NCI-H460 (cell line): ENCODE data around the gene TMPO. TPM values are rescaled to one million over a fixed set of nuclear protein-coding genes. Genes with fewer than 3 reads are reported as not detected.
A peak's percentile ranks its signal among the peaks of the same experiment; 100 is the strongest.
"Not testable (repeated sequence)": the region's sequence is repeated elsewhere in the genome, so short reads cannot be mapped to it uniquely, and the experiment has no call there.

ENCODE experiments used
- DNase-seq: peaks from one replicate; pipeline ENCODE4 v3.0.0-alpha.2; 2016; ENCODE audit warnings: low read depth; ENCODE audit errors: extremely low read depth
- total RNA-seq: library from RNA; depleted of rRNA; stranded (reverse); fragments of >200 nt; shearing (Covaris generic); gene quantifications from 2 replicates; pipeline ENCODE4 v1.2.3, GENCODE V29; 2014

TMPO gene
- total RNA-seq, 1 experiment from 2014 or later = 179 TPM

DNA sequence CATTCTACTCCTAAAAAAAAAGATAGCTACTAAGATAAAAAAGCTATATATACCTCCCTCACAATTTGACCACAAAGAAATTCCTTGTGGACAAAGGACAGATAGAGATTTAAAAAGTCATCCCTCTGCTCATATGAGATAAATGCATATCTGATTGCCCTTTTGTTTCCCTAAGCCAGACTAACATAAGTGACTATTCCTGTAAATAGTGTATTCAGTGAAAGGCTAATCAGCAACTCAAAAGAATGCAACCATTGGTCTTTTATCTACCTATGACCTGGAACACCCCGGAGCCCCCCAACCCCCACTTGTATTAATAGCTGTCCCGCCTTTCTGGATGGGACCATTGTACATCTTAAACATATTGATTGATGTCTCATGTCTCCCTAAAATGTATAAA, 6.3 kb upstream of the TMPO start:
- DNase-seq = no peak

DNA sequence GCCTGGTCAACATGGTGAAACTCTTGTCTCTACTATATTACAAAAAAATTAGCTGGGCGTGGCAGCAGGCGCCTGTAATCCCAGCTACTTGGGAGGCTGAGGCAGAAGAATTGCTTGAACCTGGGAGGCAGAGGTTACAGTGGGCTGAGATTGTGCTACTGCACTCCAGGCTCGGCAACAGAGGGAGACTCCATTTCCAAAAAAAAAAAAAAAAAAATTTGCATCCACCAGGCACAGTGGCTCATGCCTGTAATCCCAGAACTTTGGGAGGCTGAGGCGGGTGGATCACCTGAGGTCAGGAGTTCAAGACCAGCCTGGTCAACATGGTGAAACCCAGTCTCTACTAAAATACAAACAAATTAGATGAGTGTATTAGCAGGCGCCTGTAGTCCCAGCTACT, 3.6 kb upstream of the TMPO start:
- DNase-seq = not testable (repeated sequence)

DNA sequence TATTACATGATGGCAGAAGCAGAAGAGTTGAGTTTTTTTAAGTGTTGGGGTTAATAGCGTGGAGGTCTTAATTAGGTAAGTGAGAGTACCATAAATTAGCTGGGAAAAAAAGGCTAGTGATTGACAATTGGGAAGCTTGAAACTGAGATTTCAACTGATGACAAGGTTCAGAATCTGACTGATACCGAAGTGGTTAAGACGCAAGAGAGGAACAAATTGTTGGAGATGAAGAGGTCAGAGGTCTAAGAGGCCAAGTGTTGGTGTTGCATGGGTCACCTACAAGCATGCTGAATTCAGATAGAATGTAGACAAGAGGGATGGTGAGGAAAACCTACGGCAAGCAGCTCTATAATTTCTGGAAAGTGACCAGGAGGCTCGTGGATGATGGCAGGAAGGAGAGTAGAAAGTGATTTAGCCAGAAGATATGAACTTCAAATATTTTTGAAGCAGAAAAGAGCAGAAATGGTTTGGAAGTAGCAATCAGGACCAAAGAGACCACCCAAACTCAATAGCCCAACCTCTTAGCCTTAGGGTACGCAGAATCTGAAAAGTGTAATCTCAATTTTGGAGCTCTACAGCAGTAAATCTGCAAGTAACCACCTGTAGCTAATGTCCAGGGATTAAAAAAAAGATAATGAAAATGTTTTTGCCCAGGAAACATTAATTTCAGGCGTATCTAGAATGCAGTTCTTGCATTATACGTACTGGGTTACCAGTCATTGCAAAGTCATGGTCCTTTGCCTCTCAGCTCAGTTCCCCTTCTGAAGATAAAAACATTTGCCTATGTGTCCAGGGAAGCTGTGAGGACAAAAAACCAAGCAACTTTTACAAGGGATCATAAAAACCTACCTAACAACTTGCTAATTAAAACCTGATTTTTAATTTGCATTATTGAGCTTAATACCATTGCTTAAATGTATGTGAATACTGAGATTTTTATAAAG, 1.7 kb upstream of the TMPO start:
- DNase-seq = no peak

DNA sequence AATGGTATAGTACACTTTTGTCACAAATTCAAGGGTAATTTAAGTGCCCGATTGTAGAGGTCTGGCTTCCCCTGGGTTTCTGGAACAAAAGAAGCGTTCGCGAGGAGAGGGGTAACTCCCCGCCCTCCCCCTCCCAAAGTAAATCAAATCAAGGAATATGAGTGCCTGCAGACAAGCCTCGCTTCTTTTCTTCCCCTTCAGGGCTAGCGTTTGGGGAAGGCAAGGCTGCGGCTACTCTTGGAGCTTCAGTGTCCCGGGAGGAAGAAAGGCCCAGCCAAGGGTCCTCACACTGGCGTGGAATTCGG, 456 bp upstream of the TMPO start:
- no peak for DNase-seq

DNA sequence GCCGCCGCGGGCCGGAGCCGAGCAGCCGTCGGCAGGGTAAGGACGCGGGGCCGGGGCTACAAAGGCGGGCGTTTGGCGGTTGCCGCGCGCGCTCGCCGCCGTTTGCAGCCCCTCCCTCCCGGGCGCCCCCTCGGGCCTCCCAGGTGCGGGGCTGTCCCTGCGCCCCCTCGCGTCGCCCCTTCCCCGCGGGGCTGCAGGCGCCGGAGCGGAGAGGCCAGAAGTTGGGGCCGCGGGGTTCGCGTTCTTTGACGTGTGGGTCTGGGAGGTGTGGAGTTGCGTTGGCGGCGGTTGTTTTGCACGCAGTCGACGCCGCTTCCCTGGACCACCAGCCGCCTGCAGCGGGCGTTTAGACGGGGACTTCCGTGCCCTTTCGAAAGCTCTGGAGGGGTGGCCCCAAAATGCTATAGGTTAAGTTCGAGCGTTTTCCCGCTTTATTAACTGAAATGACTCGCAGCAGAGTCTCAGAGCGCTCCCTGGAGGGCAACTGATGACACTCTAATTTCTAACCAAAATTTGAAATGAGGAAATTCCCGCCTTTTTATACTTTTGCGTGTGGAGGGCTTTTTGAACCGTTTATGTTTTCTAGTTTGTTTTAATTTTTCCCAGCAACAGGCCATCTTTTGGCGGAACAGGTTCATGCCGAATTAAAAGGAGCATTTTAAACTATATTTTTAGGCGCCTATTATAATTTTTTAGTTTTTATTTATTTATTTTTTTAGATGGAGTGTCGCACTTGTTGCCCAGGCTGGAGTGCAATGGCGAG, 902 bp downstream of the TMPO start:
- DNase-seq = peak; percentile 88

DNA sequence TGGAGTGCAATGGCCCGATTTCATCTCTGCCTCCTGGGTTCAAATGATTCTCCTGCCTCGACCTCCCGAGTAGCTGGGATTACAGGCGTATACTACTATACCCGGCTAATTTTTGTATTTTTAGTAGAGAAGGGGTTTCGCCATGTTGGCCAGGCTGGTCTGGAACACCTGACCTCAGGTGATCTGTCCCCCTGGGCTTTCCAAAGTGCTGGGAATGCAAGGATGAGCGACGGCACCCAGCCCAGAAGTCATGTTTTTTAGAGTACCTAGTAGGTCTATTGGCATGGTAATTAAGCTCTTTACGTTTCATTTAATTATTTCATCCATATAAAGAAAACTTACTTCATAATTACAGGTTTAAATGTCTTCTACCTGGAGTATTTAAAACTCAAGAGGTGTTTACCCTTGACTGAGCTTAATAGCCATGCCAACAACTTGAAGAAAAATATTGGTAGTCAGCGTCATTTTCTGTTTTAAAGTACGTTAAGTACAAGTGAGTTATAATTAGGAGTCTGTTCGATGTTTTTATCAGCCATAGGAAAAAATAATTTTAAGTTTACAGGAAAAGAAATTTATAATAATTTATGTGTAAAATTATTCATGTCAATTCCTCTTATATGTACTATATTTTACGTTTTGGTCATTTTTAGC, 4.0 kb downstream of the TMPO start:
- no peak for DNase-seq

DNA sequence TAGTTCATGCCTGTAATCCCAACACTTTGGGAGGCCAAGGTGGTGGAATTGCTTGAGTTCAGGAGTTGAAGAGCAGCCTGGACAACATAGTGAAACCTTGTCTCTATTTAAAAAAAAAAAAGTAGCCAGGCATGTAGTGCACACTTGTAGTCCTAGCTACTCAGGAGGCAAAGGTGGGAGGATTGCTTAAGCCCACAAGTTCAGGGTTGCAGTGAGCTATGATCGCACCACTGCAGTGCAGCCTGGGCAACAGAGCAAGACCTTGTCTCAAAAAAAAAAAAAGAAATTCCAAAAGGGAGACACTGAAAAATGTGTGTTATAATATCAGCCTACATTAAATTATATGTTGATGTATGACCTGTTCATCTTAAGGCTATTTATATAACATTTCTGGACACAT, 14.7 kb downstream of the TMPO start:
- DNase-seq = no peak

DNA sequence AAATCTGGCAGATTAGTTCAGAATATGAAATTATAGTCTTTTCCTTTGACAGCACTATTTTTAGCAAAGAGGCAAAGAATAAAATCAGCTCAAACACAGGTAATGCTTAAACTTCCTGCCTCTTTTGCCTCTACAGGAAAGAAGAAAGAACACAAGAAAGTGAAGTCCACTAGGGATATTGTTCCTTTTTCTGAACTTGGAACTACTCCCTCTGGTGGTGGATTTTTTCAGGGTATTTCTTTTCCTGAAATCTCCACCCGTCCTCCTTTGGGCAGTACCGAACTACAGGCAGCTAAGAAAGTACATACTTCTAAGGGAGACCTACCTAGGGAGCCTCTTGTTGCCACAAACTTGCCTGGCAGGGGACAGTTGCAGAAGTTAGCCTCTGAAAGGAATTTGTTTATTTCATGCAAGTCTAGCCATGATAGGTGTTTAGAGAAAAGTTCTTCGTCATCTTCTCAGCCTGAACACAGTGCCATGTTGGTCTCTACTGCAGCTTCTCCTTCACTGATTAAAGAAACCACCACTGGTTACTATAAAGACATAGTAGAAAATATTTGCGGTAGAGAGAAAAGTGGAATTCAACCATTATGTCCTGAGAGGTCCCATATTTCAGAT, 17.4 kb downstream of the TMPO start:
- DNase-seq = peak; percentile 64

DNA sequence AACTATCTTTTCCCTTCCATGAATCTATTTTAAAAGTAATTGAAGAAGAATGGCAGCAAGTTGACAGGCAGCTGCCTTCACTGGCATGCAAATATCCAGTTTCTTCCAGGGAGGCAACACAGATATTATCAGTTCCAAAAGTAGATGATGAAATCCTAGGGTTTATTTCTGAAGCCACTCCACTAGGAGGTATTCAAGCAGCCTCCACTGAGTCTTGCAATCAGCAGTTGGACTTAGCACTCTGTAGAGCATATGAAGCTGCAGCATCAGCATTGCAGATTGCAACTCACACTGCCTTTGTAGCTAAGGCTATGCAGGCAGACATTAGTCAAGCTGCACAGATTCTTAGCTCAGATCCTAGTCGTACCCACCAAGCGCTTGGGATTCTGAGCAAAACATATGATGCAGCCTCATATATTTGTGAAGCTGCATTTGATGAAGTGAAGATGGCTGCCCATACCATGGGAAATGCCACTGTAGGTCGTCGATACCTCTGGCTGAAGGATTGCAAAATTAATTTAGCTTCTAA, 18.4 kb downstream of the TMPO start:
- no peak for DNase-seq

DNA sequence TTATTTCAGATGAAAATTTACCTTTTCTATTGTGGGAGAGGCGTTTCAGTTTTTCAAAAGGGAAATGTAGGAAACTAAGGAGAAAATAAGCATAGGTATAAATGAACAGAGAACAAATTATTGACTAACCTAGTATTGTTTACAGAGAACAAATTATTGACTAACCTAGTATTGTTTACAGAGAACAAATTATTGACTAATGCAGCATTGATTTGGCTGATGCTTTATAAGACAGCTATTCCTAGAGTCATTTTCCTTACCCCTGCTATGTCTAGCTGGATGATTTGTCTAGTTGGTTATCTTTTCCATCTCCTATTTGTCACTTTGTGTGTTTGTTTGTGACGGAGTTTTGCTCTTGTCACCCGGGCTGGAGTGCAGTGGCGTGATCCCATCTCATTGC, 22.6 kb downstream of the TMPO start:
- DNase-seq = no peak

DNA sequence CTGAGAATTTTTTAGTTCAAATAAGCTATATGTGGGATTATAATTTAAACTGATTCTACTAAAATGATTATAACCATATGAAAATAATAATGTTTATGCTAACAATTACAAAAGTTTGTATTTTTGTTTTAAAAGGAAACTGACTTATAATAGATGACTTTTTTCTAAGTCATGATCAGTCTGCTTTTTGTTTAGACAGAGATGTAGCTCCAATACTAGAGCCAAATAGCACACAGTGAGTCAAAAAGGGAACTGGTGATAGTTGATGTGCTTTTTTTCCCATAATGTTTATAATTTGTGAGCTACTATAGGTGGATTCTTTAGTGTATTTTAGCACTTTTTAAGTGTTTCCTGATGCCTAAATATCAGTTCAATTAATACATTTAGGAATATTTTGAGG, 28.3 kb downstream of the TMPO start:
- no peak for DNase-seq

DNA sequence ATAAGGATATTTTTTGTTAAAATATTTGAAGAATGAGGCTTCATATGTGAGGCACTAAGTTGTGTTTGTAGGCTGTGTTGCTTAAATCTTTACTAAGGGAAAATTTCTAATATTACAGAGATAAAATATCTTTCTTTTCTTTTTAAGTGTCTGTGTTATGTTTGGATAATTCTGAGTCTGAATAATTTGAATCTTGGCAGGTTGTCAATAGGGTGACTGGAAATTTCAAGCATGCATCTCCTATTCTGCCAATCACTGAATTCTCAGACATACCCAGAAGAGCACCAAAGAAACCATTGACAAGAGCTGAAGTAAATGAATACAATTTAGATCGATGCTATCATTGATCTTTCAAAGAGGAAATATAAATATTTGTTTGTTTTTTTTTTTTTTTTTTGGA, 29.4 kb downstream of the TMPO start:
- DNase-seq = no peak

DNA sequence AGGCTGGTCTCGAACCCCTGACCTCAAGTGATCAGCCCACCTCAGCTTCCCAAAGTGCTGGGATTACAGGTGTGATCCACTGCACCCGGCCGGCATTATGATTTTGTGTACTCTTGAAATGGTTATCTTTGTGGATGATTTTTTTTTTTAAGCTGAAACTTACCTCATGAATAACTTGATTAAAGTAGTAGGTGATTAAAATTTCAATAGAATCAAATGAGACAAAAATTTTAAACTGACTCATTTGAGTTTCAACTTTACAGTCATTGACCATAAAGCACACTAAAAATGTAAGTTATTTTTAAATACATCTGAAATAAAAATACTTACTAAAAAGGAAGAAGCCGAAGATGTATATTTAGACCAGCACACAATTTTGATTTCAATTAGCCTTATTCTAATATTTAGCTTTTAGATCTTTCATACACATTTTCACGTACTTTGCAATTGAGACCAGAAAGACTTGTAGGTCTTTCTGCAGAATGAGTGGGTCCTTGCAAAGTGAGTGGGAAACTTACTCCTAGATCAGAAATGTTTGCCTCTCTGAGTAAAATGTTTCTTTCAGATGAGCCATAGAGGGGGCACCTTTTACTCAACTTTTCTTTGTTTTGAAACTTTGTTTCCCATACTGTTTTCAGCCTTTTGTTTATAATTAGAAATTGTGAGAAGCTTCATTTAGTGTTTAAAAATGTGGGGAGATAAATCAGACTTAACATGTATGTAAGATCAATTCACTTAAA, 34.2 kb downstream of the TMPO start:
- DNase-seq = no peak

DNA sequence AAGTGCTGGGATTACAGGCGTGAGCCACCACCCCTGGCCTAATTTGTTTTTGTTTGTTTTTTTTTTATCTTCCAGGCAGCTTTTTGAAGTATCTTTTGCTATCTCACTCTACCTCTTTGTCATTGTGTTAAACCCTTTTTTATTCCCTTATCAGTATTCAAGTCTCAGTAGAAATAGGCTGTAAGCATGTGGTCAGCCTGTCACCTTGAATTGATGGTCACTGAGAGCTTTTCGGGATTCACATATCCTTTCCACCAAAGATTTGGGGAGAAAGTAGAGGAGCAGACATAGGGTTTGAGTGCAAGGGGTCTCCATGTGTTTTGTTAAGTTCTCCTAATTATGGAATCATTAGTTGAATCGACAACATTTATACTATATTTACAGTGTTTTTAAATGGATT, 36.4 kb downstream of the TMPO start:
- DNase-seq = no peak

DNA sequence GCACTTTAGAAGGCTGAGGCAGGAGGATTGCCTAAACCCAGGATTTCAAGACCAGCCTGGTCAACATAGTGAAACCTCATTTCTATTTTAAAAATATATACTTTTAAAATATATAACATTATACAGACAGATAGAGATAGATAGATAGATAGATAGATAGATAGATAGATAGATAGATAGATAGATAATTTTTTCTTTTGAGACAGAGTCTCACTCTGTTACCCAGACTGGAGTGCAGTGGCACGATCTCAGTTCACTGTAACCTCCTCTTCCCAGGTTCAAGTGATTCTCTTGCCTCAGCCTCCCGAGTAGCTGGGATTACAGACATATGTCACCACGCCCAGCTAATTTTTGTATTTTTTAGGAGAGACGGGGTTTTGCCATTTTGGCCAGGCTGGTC, 42.7 kb downstream of the TMPO start:
- not testable (repeated sequence) for DNase-seq

DNA sequence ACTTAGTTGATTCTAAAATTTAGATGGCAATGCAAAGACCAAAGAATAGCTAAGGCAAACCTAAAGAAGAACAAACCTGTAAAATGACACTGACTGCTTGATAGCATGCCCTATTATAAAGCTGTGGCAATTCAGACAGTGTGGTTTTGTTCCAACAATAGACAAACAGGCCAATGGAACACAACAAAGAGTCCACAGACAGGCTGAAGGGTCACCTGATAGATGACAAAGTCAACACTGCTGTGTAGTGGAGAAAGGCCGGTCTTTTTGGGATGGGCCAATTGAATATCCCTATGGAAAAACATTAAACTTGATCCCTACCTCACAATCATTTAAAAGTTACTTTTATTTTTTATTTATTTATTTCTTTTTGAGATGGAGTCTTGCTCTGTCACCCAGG, 44.3 kb downstream of the TMPO start:
- DNase-seq = no peak

DNA sequence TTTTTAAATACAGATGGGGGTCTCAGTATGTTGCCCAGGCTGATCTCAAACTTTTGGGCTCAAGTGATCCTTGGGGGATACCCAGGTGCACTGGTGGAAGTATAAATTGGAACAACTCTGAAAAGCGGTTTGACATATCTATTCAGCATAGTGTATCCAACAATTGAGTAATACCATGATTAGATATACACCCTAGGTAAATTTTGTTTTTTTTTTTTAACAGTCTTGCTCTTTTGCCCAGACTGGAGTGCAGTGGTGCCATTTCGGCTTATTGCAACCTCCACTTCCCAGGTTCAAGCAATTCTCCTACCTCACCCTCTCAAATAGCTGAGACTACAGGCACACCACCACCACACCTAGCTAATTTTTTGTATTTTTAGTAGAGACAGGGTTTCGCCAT, 46.5 kb downstream of the TMPO start:
- no peak for DNase-seq

DNA sequence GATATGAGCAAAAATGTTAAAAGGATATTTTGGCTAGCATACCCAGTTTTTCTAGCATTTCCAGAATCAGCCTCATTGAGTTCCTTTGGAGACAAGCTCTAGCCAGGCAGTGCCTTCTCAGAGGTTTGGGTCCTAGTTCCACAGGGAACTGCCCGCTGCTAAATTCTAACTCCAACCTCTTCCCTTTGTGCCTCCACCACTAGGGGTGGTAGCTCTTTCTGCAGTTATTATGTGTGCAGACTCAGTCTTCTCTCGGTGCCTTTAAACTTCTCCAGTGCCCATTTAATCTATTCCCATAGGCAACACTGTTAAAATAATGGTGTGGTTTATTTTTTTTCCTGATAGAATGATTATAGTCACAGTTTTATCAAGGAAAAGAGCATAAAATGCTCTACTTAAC, 56.6 kb downstream of the TMPO start:
- no peak for DNase-seq

DNA sequence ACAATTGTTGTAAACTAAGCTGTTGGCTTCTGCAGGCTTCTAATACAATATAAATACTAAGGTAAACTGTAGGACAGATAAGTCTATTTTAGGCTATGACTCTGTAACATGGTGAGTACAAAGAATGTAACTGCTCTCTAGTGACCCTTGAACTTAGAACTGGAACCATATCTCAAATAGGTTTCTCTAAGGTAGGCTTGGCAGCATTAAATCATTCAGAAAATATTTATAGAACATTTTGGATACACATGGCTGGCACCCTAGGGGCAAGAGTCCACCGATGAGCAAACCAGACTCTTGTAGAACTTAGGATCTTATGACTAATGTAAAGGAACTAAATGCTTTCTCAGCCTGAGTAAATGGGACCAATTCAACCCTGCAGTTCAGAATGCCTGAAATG, 58.7 kb downstream of the TMPO start:
- no peak for DNase-seq

DNA sequence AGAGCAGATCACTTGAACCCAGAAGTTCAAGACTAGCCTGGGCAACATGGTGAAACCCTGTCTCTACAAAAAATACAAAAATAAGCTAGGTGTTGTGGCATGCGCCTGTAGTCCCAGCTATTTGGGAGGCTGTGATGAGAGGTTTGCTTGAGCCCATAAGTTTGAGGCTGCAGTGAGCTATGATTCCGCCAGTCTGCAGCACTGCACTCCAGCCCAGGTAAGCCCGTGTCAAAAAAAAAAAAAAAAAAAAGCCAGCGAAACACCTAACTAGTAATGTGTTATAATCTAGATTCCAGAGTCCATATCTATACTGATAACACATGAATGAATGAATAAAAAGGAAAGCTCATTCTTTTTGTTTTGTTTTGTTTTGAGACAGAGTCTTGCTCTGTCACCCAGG, 59.6 kb downstream of the TMPO start:
- no peak for DNase-seq
